SK-N-SH (cell line): ENCODE results near the gene FYN. TPM values are rescaled to one million over a fixed set of nuclear protein-coding genes. Genes with fewer than 3 reads are reported as not detected.

ENCODE experiments used
- CTCF ChIA-PET: fragments of 300-600, 350-600 bp; formaldehyde crosslinking; extraction: SDS; loops from one replicate; lab custom pipeline; 2021; lab: Yijun Ruan, JAX
- POLR2A ChIA-PET: fragments of 350-600 bp; sonication (Branson Sonifier 250); formaldehyde crosslinking; extraction: SDS; loops from one replicate; lab custom pipeline; 2020; ENCODE audit warnings: antibody characterized with exemption, inconsistent platforms; lab: Yijun Ruan, JAX
- DNase-seq: peaks from one replicate; pipeline ENCODE4 v3.0.0; 2012
- H2AFZ ChIP-seq: fragments of 200-600 bp; sonication (generic); 2 replicates; pipeline ENCODE4 v1.8.1; 2016; ENCODE audit warnings: antibody characterized with exemption, mild to moderate bottlenecking, low read depth
- H3F3A ChIP-seq: fragments of 200-600 bp; sonication (generic); replicated peaks from 2 replicates; pipeline ENCODE3; 2016; ENCODE audit warnings: antibody characterized with exemption, mild to moderate bottlenecking; ENCODE audit not compliant: insufficient read depth
- H3K27ac ChIP-seq, 2 experiments: fragments of 200-500 bp in 1 of 2; fragments of 200-600 bp in 1 of 2; sonication (Bioruptor generic) in 1 of 2; sonication (generic), shearing (Covaris generic) in 1 of 2; 2 replicates each; pipeline versions ENCODE4 v1.5.1 to v1.6.1; 2014 to 2016; ENCODE audit warnings: low read depth in 2 of 2, inconsistent platforms in 1 of 2, low read length in 1 of 2, mild to moderate bottlenecking in 1 of 2, mixed read lengths in 1 of 2
- H3K27me3 ChIP-seq: fragments of 200-600 bp; sonication (generic), shearing (Covaris generic); 2 replicates; pipeline ENCODE4 v1.6.1; 2016; ENCODE audit warnings: mixed run types; ENCODE audit not compliant: insufficient read depth
- H3K36me3 ChIP-seq, 2 experiments: fragments of 200-500 bp in 1 of 2; fragments of 200-600 bp in 1 of 2; sonication (Bioruptor generic) in 1 of 2; sonication (generic) in 1 of 2; replicated peaks in 1 of 2; 2 replicates each; pipeline versions ENCODE3 to v1.5.1; 2014 to 2016; ENCODE audit warnings: low read length in 1 of 2, mild to moderate bottlenecking in 1 of 2; ENCODE audit not compliant: insufficient read depth in 2 of 2, control insufficient read depth in 1 of 2
- H3K4me1 ChIP-seq, 2 experiments: fragments of 200-500 bp in 1 of 2; fragments of 200-600 bp in 1 of 2; sonication (Bioruptor generic) in 1 of 2; sonication (generic), shearing (Covaris generic) in 1 of 2; 2 replicates each; pipeline versions ENCODE4 v1.5.1 to v1.6.1; 2014 to 2016; ENCODE audit warnings: low read depth in 1 of 2, low read length in 1 of 2, mixed run types in 1 of 2; ENCODE audit not compliant: insufficient read depth in 2 of 2, control insufficient read depth in 1 of 2
- H3K4me2 ChIP-seq: fragments of 200-600 bp; sonication (generic), shearing (Covaris generic); 2 replicates; pipeline ENCODE4 v1.6.1; 2017; ENCODE audit warnings: mixed run types
- H3K4me3 ChIP-seq, 2 experiments: fragments of 200-500 bp in 1 of 2; fragments of 200-600 bp in 1 of 2; sonication (Bioruptor generic) in 1 of 2; sonication (generic), shearing (Covaris generic) in 1 of 2; 2 replicates each; pipeline versions ENCODE4 v1.5.1 to v1.8.1; 2014 to 2016; ENCODE audit warnings: low read depth in 2 of 2, inconsistent platforms in 1 of 2, low read length in 1 of 2, mild to moderate bottlenecking in 1 of 2, mixed read lengths in 1 of 2, moderate library complexity in 1 of 2
- H3K79me2 ChIP-seq: fragments of 200-600 bp; sonication (generic); 2 replicates; pipeline ENCODE4 v1.8.1; 2017; ENCODE audit warnings: mild to moderate bottlenecking; ENCODE audit not compliant: insufficient read depth
- H3K9ac ChIP-seq: fragments of 200-600 bp; sonication (generic); 2 replicates; pipeline ENCODE4 v1.6.1; 2017; ENCODE audit warnings: mixed run types
- H3K9me2 ChIP-seq: fragments of 200-600 bp; sonication (generic); 2 replicates; pipeline ENCODE4 v1.6.1; 2017; ENCODE audit warnings: mixed run types
- H3K9me3 ChIP-seq: fragments of 200-600 bp; sonication (generic); 2 replicates; pipeline ENCODE4 v1.6.1; 2017; ENCODE audit warnings: mixed run types, mild to moderate bottlenecking, moderate library complexity
- H4K20me1 ChIP-seq: fragments of 200-600 bp; sonication (generic); 2 replicates; pipeline ENCODE4 v1.6.1; 2017; ENCODE audit warnings: mild to moderate bottlenecking, mixed run types; ENCODE audit not compliant: insufficient read depth
- CHD2 ChIP-seq: fragments of 150-350 bp; IDR thresholded peaks from 2 replicates; pipeline ENCODE4 v1.6.1; 2018; ENCODE audit warnings: low read length; ENCODE audit not compliant: partially characterized antibody
- FOXJ3 ChIP-seq: sonication (generic); formaldehyde crosslinking; IDR thresholded peaks from 2 replicates; pipeline ENCODE4 v1.5.1; 2020; ENCODE audit warnings: mild to moderate bottlenecking, missing genetic modification reagents
- FOXM1 ChIP-seq: IDR thresholded peaks from 2 replicates; pipeline ENCODE4 v1.4.0; 2012; ENCODE audit warnings: low read depth, mild to moderate bottlenecking
- JUND ChIP-seq: IDR thresholded peaks from 2 replicates; pipeline ENCODE4 v1.4.0; 2012
- MEF2A ChIP-seq: IDR thresholded peaks from 2 replicates; pipeline ENCODE4 v1.4.0; 2012; ENCODE audit warnings: low read depth, borderline replicate concordance
- POLR2AphosphoS5 ChIP-seq: IDR thresholded peaks from 2 replicates; pipeline ENCODE4 v1.6.1; 2012; ENCODE audit warnings: low read depth, low read length
- RFX5 ChIP-seq: IDR thresholded peaks from 2 replicates; pipeline ENCODE4 v1.6.1; 2012; ENCODE audit warnings: mild to moderate bottlenecking, improper control_type of control experiment, low read length
- TEAD4 ChIP-seq: IDR thresholded peaks from 2 replicates; pipeline ENCODE4 v1.4.0; 2012; ENCODE audit warnings: mild to moderate bottlenecking, borderline replicate concordance; ENCODE audit not compliant: insufficient read depth
- YY1 ChIP-seq: IDR thresholded peaks from 2 replicates; pipeline ENCODE4 v1.4.0; 2012; ENCODE audit warnings: low read depth, mild to moderate bottlenecking
- WGBS: methylation state at CpG from one replicate; pipeline ENCODE4 v1.1.6; 2017; ENCODE audit warnings: low lambda C conversion rate; 5-methylcytosine and 5-hydroxymethylcytosine counted together
- polyA plus RNA-seq, 3 experiments: library from polyadenylated mRNA; depleted of rRNA; stranded (reverse); fragments of >200 nt; gene quantifications; 2 replicates each; pipeline ENCODE4 v1.2.3, GENCODE V29; 2012
- TF ChIP-seq, protein P1 (sequence below): IDR thresholded peaks from 2 replicates; pipeline ENCODE4 v1.4.0; 2012; ENCODE audit warnings: low read depth
- TF ChIP-seq, protein P2 (sequence below): IDR thresholded peaks from 2 replicates; pipeline ENCODE4 v1.4.0; 2012; ENCODE audit warnings: low read depth, borderline replicate concordance

The FYN gene
- polyA plus RNA-seq, 1 of the 3 experiments (the other 2 are of a cell fraction) = 31.0 TPM

DNA sequence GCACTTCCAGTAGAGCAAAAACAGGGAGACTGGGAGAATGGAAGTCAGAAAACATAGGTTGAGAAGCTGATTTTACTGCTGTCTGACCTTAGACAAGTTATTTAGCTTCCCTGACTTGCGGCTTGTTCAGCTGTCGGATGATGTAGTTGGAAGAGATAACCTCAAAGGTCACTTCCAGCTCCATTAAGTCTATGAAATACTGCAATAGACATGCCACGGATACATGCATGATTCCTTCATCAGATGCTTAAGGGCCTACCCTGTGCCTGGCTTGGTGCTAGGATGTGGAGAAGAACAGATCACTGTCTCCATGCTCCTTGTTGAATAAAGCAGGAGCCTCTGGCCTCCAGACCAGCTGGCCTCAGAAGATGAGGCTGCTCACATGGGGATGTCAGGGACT is 43.7 kb downstream of the FYN start:
- ChIA-PET POLR2A (no interaction called here), CTCF (no interaction called here)
- peaks cover 3% of the 10 kb centered on the region for H3F3A ChIP-seq
- no peak overlapping the region for H3K9ac ChIP-seq
- H3K27me3 ChIP-seq = no peaks in the 10 kb centered on the region
- peaks cover 2 to 9% of the 10 kb centered on the region in 2 experiments; a peak in 2 of 4 replicates for H3K4me1 ChIP-seq
- H3K4me3 ChIP-seq = no peak overlapping the region
- no peaks in the 10 kb centered on the region for H3K36me3 ChIP-seq
- H3K27ac ChIP-seq = no peak overlapping the region
- H2AFZ ChIP-seq = no peak overlapping the region
- TF ChIP-seq TEAD4 = no peak
- TF ChIP-seq, protein P1, sequence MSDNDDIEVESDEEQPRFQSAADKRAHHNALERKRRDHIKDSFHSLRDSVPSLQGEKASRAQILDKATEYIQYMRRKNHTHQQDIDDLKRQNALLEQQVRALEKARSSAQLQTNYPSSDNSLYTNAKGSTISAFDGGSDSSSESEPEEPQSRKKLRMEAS = no peak
- no peak for TF ChIP-seq POLR2AphosphoS5
- TF ChIP-seq FOXJ3 (CRISPR knock-in tag) = no peak
- no peak for TF ChIP-seq FOXM1
- TF ChIP-seq MEF2A = no peak
- no peak for TF ChIP-seq JUND
- TF ChIP-seq RFX5 = no peak
- TF ChIP-seq, all 33 proteins: peak for 0
- no peak for DNase-seq
- Histone ChIP-seq H3K9me3 (no peaks in the 10 kb centered on the region), H4K20me1 (no peaks in the 10 kb centered on the region), H3K9me2 (no peaks in the 10 kb centered on the region), H3K4me2 (no peak overlapping the region), H3K79me2 (peaks cover 8% of the 10 kb centered on the region; the same call in 1 of the 2 replicates)
- 82% methylated on average over 3 of the region's 3 CpGs for WGBS

DNA sequence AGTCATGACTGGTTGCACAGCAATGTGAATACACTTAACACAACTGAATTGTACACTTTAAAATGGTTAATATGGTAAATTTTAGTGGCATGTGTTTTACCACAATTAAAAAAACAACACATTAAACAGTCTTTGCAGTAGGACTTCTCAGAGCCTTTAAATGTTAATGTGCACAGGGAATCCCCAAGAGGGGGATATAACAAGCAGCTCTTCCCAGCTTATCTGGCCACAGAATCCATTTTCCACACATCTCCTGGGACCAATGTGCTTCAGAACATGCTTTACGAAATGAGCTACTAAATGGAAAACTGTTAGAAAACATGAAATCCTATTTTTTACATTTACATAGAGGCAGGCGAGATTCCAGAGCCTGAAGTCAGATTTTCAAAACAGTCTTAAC is 44.4 kb downstream of the FYN start:
- DNase-seq = no peak
- Histone ChIP-seq H3K27ac (no peak overlapping the region), H3K36me3 (no peaks in the 10 kb centered on the region), H3K9me3 (no peaks in the 10 kb centered on the region), H3K4me3 (no peak overlapping the region), H3K4me1 (peaks cover 2 to 14% of the 10 kb centered on the region in 2 experiments; a peak in 2 of 4 replicates), H3K9ac (no peak overlapping the region), H4K20me1 (no peaks in the 10 kb centered on the region), H3K79me2 (peaks cover 8% of the 10 kb centered on the region; the same call in 1 of the 2 replicates), H3F3A (peaks cover 9% of the 10 kb centered on the region), H3K27me3 (no peaks in the 10 kb centered on the region), H2AFZ (no peak overlapping the region), H3K4me2 (no peak overlapping the region), H3K9me2 (no peaks in the 10 kb centered on the region)
- ChIA-PET POLR2A (no interaction called here), CTCF (no interaction called here)
- 87% methylated on average over 2 of the region's 2 CpGs for WGBS
- TF ChIP-seq, protein P2, sequence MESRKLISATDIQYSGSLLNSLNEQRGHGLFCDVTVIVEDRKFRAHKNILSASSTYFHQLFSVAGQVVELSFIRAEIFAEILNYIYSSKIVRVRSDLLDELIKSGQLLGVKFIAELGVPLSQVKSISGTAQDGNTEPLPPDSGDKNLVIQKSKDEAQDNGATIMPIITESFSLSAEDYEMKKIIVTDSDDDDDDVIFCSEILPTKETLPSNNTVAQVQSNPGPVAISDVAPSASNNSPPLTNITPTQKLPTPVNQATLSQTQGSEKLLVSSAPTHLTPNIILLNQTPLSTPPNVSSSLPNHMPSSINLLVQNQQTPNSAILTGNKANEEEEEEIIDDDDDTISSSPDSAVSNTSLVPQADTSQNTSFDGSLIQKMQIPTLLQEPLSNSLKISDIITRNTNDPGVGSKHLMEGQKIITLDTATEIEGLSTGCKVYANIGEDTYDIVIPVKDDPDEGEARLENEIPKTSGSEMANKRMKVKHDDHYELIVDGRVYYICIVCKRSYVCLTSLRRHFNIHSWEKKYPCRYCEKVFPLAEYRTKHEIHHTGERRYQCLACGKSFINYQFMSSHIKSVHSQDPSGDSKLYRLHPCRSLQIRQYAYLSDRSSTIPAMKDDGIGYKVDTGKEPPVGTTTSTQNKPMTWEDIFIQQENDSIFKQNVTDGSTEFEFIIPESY = no peak
- TF ChIP-seq, protein P1 = no peak
- no peak for TF ChIP-seq CHD2
- no peak for TF ChIP-seq FOXM1
- no peak for TF ChIP-seq YY1
